Osteoblast (primary cell): ENCODE data around the gene CD46. TPM values are rescaled to one million over a fixed set of nuclear protein-coding genes. Genes with fewer than 3 reads are reported as not detected.

Experiments used
- DNase-seq: peaks from one replicate; pipeline ENCODE4 v3.0.0; 2011; ENCODE audit warnings: low spot score, mixed read lengths; ENCODE audit not compliant: insufficient read length; ENCODE audit errors: missing footprints
- H2AFZ ChIP-seq: 2 replicates; pipeline ENCODE4 v1.6.0; 2011; ENCODE audit warnings: mild to moderate bottlenecking, low read length
- H3K27ac ChIP-seq: 2 replicates; pipeline ENCODE4 v1.5.1; 2011; ENCODE audit warnings: mild to moderate bottlenecking, low read depth, low read length, moderate library complexity
- H3K27me3 ChIP-seq: 2 replicates; pipeline ENCODE4 v1.6.0; 2012; ENCODE audit warnings: mild to moderate bottlenecking, control low read depth, inconsistent platforms, low read length, moderate library complexity; ENCODE audit not compliant: insufficient read depth
- H3K36me3 ChIP-seq: 2 replicates; pipeline ENCODE4 v1.5.1; 2011; ENCODE audit warnings: mild to moderate bottlenecking, low read length, control low read depth, moderate library complexity; ENCODE audit not compliant: insufficient read depth
- H3K4me1 ChIP-seq: 2 replicates; pipeline ENCODE4 v1.5.1; 2011; ENCODE audit warnings: mild to moderate bottlenecking, low read length, control low read depth, moderate library complexity; ENCODE audit not compliant: insufficient read depth
- H3K4me2 ChIP-seq: 2 replicates; pipeline ENCODE4 v1.6.0; 2011; ENCODE audit warnings: mild to moderate bottlenecking, low read length; ENCODE audit not compliant: insufficient read depth
- H3K4me3 ChIP-seq: fragments of 200-600 bp; sonication (generic); 3 replicates; pipeline ENCODE4 v1.5.1; 2012; ENCODE audit warnings: mild to moderate bottlenecking, low read length, inconsistent platforms; ENCODE audit not compliant: insufficient read depth
- H3K79me2 ChIP-seq: 2 replicates; pipeline ENCODE4 v1.6.0; 2012; ENCODE audit warnings: mild to moderate bottlenecking, low read length, control low read depth, inconsistent platforms; ENCODE audit not compliant: insufficient read depth
- H3K9me3 ChIP-seq: 2 replicates; pipeline ENCODE4 v1.5.1; 2011; ENCODE audit warnings: low read depth, low read length, control low read depth
- H4K20me1 ChIP-seq: 2 replicates; pipeline ENCODE4 v1.6.0; 2012; ENCODE audit warnings: mild to moderate bottlenecking, low read length, control low read depth; ENCODE audit not compliant: insufficient read depth
- CTCF ChIP-seq: IDR thresholded peaks from 2 replicates; pipeline ENCODE4 v1.5.1; 2011; ENCODE audit warnings: mild to moderate bottlenecking, low read depth, low read length, moderate library complexity; ENCODE audit errors: extremely low read depth
- total RNA-seq: library from RNA; depleted of rRNA; stranded (reverse); fragments of >200 nt; gene quantifications from 2 replicates; pipeline ENCODE4 v1.2.3, GENCODE V29; 2012

Gene CD46
- total RNA-seq, 1 donor = 92.6 TPM

GRCh38 chr1:207789792-207790787, 38.2 kb downstream of the CD46 start:
- H4K20me1 ChIP-seq = no peaks in the 10 kb centered on the region
- H3K4me1 ChIP-seq = peaks cover 5% of the 10 kb centered on the region
- no peak overlapping the region for H3K4me2 ChIP-seq
- no peak for DNase-seq
- H3K79me2 ChIP-seq = no peaks in the 10 kb centered on the region
- peaks cover 22% of the 10 kb centered on the region for H3K36me3 ChIP-seq
- no peak for TF ChIP-seq CTCF
- no peak overlapping the region for H2AFZ ChIP-seq
- no peak overlapping the region for H3K4me3 ChIP-seq
- no peak overlapping the region for H3K27ac ChIP-seq
- no peaks in the 10 kb centered on the region for H3K27me3 ChIP-seq
- H3K9me3 ChIP-seq = no peaks in the 10 kb centered on the region

- DNase-seq = no peak
- Histone ChIP-seq H3K9me3 (no peaks in the 10 kb centered on the region), H3K4me3 (no peak overlapping the region), H3K27ac (no peak overlapping the region), H3K27me3 (no peaks in the 10 kb centered on the region), H4K20me1 (no peaks in the 10 kb centered on the region), H3K79me2 (no peaks in the 10 kb centered on the region), H3K36me3 (peaks cover 22% of the 10 kb centered on the region), H3K4me2 (no peak overlapping the region), H3K4me1 (peaks cover 5% of the 10 kb centered on the region), H2AFZ (no peak overlapping the region)
- no peak for TF ChIP-seq CTCF
Observed at GRCh38 chr1:207791290-207791689, 39.4 kb downstream of the CD46 start.

- no peak for TF ChIP-seq CTCF
- Histone ChIP-seq H3K9me3 (no peaks in the 10 kb centered on the region), H3K4me2 (no peak overlapping the region), H3K79me2 (no peaks in the 10 kb centered on the region), H3K27ac (no peak overlapping the region), H3K27me3 (no peaks in the 10 kb centered on the region), H3K4me1 (peaks cover 10% of the 10 kb centered on the region), H4K20me1 (no peaks in the 10 kb centered on the region), H2AFZ (no peak overlapping the region), H3K36me3 (peaks cover 22% of the 10 kb centered on the region), H3K4me3 (no peak overlapping the region)
- DNase-seq = no peak
Observed at GRCh38 chr1:207793327-207793726, 41.5 kb downstream of the CD46 start.

- no peaks in the 10 kb centered on the region for H3K79me2 ChIP-seq
Observed at GRCh38 chr1:207794861-207795260, 43.0 kb downstream of the CD46 start.

More at GRCh38 chr1:207794861-207795260, 43.0 kb downstream of the CD46 start:
- TF ChIP-seq CTCF = no peak
- Histone ChIP-seq H3K27ac (no peak overlapping the region), H3K4me1 (peaks cover 14% of the 10 kb centered on the region), H4K20me1 (no peaks in the 10 kb centered on the region), H2AFZ (no peak overlapping the region), H3K36me3 (peaks cover 22% of the 10 kb centered on the region), H3K4me2 (no peak overlapping the region), H3K27me3 (no peaks in the 10 kb centered on the region), H3K9me3 (no peaks in the 10 kb centered on the region), H3K4me3 (no peak overlapping the region)
- no peak for DNase-seq
